Astrocyte (in vitro differentiated cells and primary cell): ENCODE results near the gene DPF3. TPM values are rescaled to one million over a fixed set of nuclear protein-coding genes. Genes with fewer than 3 reads are reported as not detected.

Experiments
- DNase-seq: peaks from one replicate; pipeline ENCODE4 v3.0.0-alpha.2; 2010; ENCODE audit warnings: low read depth
- FAIRE-seq: peaks from 2 replicates; lab custom pipeline; 2011; peaks lifted over from hg19 to GRCh38; lab: Jason Lieb, UNC
- H2AFZ ChIP-seq: 2 replicates; pipeline ENCODE4 v1.6.0; 2012; ENCODE audit warnings: low read depth, low read length, inconsistent platforms
- H3K27ac ChIP-seq: 2 replicates; pipeline ENCODE4 v1.5.1; 2011; ENCODE audit warnings: low read depth, low read length, inconsistent platforms
- H3K27me3 ChIP-seq: 2 replicates; pipeline ENCODE4 v1.6.0; 2011; ENCODE audit warnings: low read length, inconsistent platforms; ENCODE audit not compliant: insufficient read depth
- H3K36me3 ChIP-seq: 2 replicates; pipeline ENCODE4 v1.5.1; 2011; ENCODE audit warnings: low read length, inconsistent platforms; ENCODE audit not compliant: insufficient read depth
- H3K4me1 ChIP-seq: 2 replicates; pipeline ENCODE4 v1.5.1; 2011; ENCODE audit warnings: low read length, inconsistent platforms; ENCODE audit not compliant: insufficient read depth
- H3K4me2 ChIP-seq: 2 replicates; pipeline ENCODE4 v1.6.0; 2012; ENCODE audit warnings: low read length, inconsistent platforms
- H3K4me3 ChIP-seq: 2 replicates; pipeline ENCODE4 v1.5.1; 2011; ENCODE audit warnings: low read depth, mild to moderate bottlenecking, low read length, inconsistent platforms; ENCODE audit not compliant: insufficient read depth
- H3K79me2 ChIP-seq: 2 replicates; pipeline ENCODE4 v1.6.0; 2012; ENCODE audit warnings: mild to moderate bottlenecking, low read length, inconsistent platforms; ENCODE audit not compliant: insufficient read depth
- H3K9ac ChIP-seq: 2 replicates; pipeline ENCODE4 v1.6.0; 2012; ENCODE audit warnings: mild to moderate bottlenecking, low read length, inconsistent platforms
- H3K9me3 ChIP-seq: 2 replicates; pipeline ENCODE4 v1.5.1; 2012; ENCODE audit warnings: low read depth, mild to moderate bottlenecking, low read length, inconsistent platforms; ENCODE audit not compliant: insufficient read depth
- H4K20me1 ChIP-seq: 2 replicates; pipeline ENCODE4 v1.6.0; 2012; ENCODE audit warnings: low read length, inconsistent platforms; ENCODE audit not compliant: insufficient read depth
- H3K27ac Mint-ChIP-seq: one replicate; pipeline ENCODE4 v1.8.0; 2021; ENCODE audit warnings: mild to moderate bottlenecking, mixed read lengths; ENCODE audit not compliant: unreplicated experiment
- H3K27me3 Mint-ChIP-seq: one replicate; pipeline ENCODE4 v1.8.0; 2021; ENCODE audit warnings: low read depth, mixed read lengths; ENCODE audit not compliant: unreplicated experiment
- H3K36me3 Mint-ChIP-seq: one replicate; pipeline ENCODE4 v1.8.0; 2021; ENCODE audit warnings: low read depth, mixed read lengths; ENCODE audit not compliant: unreplicated experiment
- H3K4me1 Mint-ChIP-seq: one replicate; pipeline ENCODE4 v1.8.0; 2021; ENCODE audit warnings: low read depth, mixed read lengths; ENCODE audit not compliant: unreplicated experiment
- H3K4me3 Mint-ChIP-seq: one replicate; pipeline ENCODE4 v1.8.0; 2021; ENCODE audit warnings: mild to moderate bottlenecking, moderate library complexity, mixed read lengths; ENCODE audit not compliant: unreplicated experiment
- H3K9me3 Mint-ChIP-seq: one replicate; pipeline ENCODE4 v1.8.0; 2021; ENCODE audit warnings: mild to moderate bottlenecking, mixed read lengths; ENCODE audit not compliant: unreplicated experiment
- EZH2 ChIP-seq: IDR thresholded peaks from 2 replicates; pipeline ENCODE4 v1.6.1; 2012; ENCODE audit warnings: mild to moderate bottlenecking, low read length, inconsistent platforms; ENCODE audit not compliant: insufficient read depth
- total RNA-seq: library from RNA; stranded (reverse); gene quantifications from 2 replicates; pipeline ENCODE4 v1.2.1, GENCODE V29; 2021
- TF ChIP-seq, protein P1 (sequence below): IDR thresholded peaks from 2 replicates; pipeline ENCODE4 v1.5.1; 2011; ENCODE audit warnings: low read depth, mild to moderate bottlenecking, inconsistent platforms, low read length, moderate library complexity; ENCODE audit not compliant: insufficient read depth

Gene DPF3
- total RNA-seq, 1 donor from 2014 or later, result 2.4 TPM

DNA sequence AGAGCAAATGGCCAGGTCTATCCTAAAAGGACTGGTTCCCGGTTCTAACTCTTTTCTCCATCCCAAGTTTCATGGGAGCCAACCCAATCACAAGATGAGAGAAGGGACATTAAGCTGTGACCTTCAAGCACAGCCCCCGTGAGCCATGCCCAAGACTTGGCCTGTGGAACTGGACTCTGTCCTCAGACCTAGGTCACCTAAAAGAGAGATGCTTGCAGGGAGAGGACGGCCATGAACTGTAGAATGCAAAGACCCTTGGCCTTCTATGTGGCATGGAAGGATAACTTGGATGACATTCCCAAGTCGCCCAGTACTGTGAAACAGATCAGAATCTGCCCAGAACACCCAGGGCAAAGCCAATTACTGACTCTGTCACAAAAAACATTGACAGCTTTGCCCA, 263.5 kb downstream of the DPF3 start:
- Histone ChIP-seq H3K4me1 (no peaks in the 10 kb centered on the region), H3K36me3 (no peaks in the 10 kb centered on the region), H3K27me3 (no peaks in the 10 kb centered on the region), H3K4me3 (no peak overlapping the region), H3K4me2 (no peak overlapping the region), H4K20me1 (no peaks in the 10 kb centered on the region), H3K79me2 (no peaks in the 10 kb centered on the region), H3K27ac (no peak overlapping the region), H2AFZ (no peak overlapping the region), H3K9me3 (no peaks in the 10 kb centered on the region), H3K9ac (no peak overlapping the region)
- Mint-ChIP-seq H3K4me3 (no peak overlapping the region), H3K9me3 (peaks cover 16% of the 10 kb centered on the region), H3K27me3 (no peaks in the 10 kb centered on the region), H3K36me3 (peaks cover 7% of the 10 kb centered on the region), H3K4me1 (no peaks in the 10 kb centered on the region), H3K27ac (no peak overlapping the region)
- FAIRE-seq, result no peak
- TF ChIP-seq, protein P1, sequence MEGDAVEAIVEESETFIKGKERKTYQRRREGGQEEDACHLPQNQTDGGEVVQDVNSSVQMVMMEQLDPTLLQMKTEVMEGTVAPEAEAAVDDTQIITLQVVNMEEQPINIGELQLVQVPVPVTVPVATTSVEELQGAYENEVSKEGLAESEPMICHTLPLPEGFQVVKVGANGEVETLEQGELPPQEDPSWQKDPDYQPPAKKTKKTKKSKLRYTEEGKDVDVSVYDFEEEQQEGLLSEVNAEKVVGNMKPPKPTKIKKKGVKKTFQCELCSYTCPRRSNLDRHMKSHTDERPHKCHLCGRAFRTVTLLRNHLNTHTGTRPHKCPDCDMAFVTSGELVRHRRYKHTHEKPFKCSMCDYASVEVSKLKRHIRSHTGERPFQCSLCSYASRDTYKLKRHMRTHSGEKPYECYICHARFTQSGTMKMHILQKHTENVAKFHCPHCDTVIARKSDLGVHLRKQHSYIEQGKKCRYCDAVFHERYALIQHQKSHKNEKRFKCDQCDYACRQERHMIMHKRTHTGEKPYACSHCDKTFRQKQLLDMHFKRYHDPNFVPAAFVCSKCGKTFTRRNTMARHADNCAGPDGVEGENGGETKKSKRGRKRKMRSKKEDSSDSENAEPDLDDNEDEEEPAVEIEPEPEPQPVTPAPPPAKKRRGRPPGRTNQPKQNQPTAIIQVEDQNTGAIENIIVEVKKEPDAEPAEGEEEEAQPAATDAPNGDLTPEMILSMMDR, result no peak
- TF ChIP-seq EZH2, result no peak
- no peak for DNase-seq

DNA sequence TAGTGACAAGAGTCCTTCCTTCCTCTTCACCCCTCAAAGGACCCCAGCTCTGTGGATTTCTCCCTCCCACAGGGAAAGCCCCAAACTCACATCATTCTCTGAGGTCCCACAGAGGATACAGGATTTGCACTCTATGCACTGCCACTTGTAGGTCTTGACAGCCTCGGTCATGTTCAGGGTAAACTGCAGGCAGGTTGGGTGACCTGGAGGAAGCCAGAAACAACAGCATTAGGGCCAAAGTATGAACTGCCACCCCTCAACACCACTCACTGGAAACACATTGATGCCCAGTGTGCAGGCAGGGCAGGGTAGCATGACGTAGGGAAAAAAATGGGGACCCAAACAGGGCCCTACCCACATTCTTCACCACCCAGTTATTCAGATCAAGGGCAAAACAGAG, 264.4 kb downstream of the DPF3 start:
- Histone ChIP-seq H3K27ac (no peak overlapping the region), H4K20me1 (no peaks in the 10 kb centered on the region), H3K27me3 (no peaks in the 10 kb centered on the region), H3K9me3 (no peaks in the 10 kb centered on the region), H3K79me2 (no peaks in the 10 kb centered on the region), H3K36me3 (no peaks in the 10 kb centered on the region), H3K4me2 (no peak overlapping the region), H2AFZ (no peak overlapping the region), H3K9ac (no peak overlapping the region), H3K4me1 (no peaks in the 10 kb centered on the region), H3K4me3 (no peak overlapping the region)
- H3K27me3 Mint-ChIP-seq, result no peaks in the 10 kb centered on the region
- H3K36me3 Mint-ChIP-seq, result peaks cover 7% of the 10 kb centered on the region
- FAIRE-seq (no peak), DNase-seq (no peak)
- H3K4me1 Mint-ChIP-seq, result no peaks in the 10 kb centered on the region
- no peak for TF ChIP-seq EZH2
- no peak overlapping the region for H3K4me3 Mint-ChIP-seq
- peaks cover 16% of the 10 kb centered on the region for H3K9me3 Mint-ChIP-seq
- no peak overlapping the region for H3K27ac Mint-ChIP-seq

DNA sequence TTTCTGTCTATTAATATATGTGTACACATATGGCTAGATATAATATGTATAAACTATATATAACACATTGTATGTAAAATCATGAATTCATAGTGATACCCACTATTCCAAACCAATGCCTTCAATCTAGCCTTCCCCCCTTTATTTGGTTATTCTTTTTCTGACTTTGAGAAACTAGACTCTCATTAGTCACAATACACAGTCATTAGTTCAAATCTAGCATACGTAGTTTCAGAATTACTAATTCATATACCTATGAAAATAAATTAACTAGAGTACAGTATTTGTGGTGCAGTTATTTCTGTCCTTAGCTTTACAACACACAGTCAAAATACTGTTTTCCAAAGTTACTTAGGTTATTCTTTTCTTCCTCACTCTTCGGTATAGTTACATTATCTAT, 268.2 kb downstream of the DPF3 start:
- H3K79me2 ChIP-seq, result no peaks in the 10 kb centered on the region
- H3K9me3 Mint-ChIP-seq, result peaks cover 24% of the 10 kb centered on the region
- no peaks in the 10 kb centered on the region for H4K20me1 ChIP-seq
- H3K27me3 Mint-ChIP-seq, result no peaks in the 10 kb centered on the region
- FAIRE-seq, result no peak
- H3K36me3 Mint-ChIP-seq, result peaks cover 3% of the 10 kb centered on the region
- H3K9ac ChIP-seq, result no peak overlapping the region
- H3K4me1 ChIP-seq, result no peaks in the 10 kb centered on the region
- no peaks in the 10 kb centered on the region for H3K9me3 ChIP-seq
- H3K36me3 ChIP-seq, result no peaks in the 10 kb centered on the region
- H3K4me3 ChIP-seq, result no peak overlapping the region
- H3K4me1 Mint-ChIP-seq, result no peaks in the 10 kb centered on the region
- no peak overlapping the region for H3K4me3 Mint-ChIP-seq
- TF ChIP-seq, protein P1, result no peak
- no peak for TF ChIP-seq EZH2
- DNase-seq, result no peak
- no peak overlapping the region for H3K27ac ChIP-seq
- no peak overlapping the region for H2AFZ ChIP-seq
- H3K27me3 ChIP-seq, result no peaks in the 10 kb centered on the region
- H3K4me2 ChIP-seq, result no peak overlapping the region
- H3K27ac Mint-ChIP-seq, result no peak overlapping the region
